SK-N-MC (cell line): Measurements from ENCODE around the gene IER3.

Source experiments
- EZH2 ChIP-seq: fragments of 200-600 bp; sonication (generic); IDR thresholded peaks from one replicate; pipeline ENCODE4 v1.6.1; 2017; ENCODE audit warnings: antibody characterized with exemption
- POLR2AphosphoS5 ChIP-seq: IDR thresholded peaks from 2 replicates; pipeline ENCODE4 v1.6.1; 2012; ENCODE audit warnings: mild to moderate bottlenecking, low read depth, low read length, borderline replicate concordance

DNA sequence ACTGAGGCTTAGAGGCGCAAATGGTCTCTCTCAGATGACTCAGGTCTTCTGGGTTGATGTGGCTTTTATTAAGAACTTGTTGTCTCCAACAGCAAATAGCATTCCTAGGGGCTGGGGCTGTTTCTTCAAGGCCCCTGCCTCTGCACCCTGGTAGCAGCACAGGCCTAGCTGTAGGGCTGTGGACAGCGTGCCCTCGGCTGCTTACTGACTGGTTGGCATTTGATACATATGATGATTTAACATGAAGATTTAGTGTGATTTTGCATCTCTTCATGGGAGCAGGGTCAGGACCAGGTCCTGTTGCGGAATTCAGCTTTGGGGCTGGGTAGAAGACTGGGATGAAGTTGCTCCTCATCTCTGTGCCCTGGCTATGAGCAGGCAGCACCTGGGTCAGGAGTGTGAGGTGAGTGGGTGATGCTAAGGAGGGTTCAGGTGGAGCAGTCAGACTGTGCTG is 24.3 kb upstream of the IER3 start:
- TF ChIP-seq EZH2 = no peak
- TF ChIP-seq POLR2AphosphoS5 = no peak
